Inflammatory macrophage treated with lipopolysaccharide for 4 hours (primary cell): Measurements from ENCODE around the gene HOXD8.

Source experiments
- DNase-seq: peaks from one replicate; pipeline ENCODE4 v3.0.0-alpha.2; 2020

The HOXD8 gene

DNA sequence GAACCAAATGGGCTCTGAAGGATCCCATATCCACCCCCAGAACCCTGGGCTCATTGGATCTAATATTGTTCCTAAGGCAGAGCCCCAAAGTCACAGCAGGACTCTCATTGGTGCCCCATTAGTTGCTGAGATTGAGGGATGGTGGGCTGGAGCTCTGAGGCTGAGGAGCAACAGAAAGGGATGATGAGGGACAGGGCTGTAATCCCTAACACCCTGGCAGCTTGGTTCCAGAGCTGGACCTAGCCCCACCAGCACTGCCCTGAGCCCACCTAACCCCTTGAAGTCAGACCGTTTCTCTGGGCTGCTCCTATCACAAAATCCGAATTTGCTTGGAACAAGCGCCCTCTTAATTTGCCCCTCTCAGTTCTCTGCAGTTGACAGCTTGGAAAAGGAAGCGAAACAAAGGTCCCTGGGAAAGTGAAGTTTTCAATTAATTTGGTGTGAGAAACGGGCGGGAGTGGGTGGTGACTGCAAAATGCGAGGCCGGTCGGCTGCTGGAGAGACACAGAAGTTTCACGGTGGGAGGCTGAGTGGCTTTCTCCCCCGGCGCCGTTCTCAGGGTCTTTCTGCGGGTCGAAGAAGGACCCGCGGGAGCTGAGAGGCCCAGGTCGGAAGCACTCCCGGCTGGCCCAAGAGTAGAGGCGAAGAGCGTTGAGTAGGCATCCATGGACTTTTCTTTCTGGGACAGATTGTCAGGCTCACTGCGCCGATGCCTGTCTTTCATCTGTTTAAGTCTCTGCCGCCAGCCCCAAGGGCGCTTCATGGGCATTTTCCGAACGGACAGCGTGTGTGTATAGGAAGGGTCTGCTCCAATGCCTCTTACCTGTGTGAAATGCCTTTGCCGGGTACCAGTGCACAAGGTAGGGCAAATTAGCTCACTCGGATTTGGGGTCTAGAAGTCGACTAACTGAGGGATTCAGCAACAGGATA, 37.9 kb upstream of the HOXD8 start:
- DNase-seq: no peak

DNA sequence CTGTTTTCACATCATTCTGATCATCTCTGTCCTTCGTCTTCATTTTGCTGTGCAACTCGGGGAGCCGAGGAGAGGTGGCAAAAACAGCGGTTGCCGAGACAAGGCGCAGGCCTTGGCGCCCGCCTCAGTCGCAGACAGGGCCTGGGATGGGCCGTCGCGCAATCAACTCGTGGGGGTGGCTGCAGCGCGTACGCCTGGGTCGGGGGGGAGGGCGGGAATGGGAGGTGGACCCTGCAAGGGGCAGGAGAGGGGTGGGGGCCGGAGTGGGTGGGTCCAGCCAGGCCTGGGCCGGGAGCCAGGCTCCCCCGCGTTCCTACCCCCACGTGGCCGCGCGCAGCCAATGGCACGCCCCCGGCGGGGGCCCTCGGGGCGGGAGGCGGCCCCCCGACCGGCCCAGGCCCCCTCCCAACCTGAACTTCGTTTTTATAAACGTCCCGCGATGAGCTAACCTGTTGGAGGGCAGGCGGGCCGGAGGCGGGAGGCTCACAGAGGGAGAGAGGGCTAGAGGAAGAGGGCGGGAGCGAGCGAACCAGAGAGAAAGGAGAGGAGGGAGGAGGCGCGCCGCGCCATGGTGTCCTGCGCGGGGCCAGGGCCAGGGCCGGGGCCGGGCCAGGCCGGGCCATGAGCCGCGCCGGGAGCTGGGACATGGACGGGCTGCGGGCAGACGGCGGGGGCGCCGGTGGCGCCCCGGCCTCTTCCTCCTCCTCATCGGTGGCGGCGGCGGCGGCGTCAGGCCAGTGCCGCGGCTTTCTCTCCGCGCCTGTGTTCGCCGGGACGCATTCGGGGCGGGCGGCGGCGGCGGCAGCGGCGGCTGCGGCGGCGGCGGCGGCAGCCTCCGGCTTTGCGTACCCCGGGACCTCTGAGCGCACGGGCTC, 37.0 kb upstream of the HOXD8 start, which contains the start of gene HOXD13:
TSS of gene HOXD13 (plus strand) at position 452 of the 875 bp plus-strand sequence. CDS start at position 622, 170 bp downstream.
- DNase-seq: no peak

DNA sequence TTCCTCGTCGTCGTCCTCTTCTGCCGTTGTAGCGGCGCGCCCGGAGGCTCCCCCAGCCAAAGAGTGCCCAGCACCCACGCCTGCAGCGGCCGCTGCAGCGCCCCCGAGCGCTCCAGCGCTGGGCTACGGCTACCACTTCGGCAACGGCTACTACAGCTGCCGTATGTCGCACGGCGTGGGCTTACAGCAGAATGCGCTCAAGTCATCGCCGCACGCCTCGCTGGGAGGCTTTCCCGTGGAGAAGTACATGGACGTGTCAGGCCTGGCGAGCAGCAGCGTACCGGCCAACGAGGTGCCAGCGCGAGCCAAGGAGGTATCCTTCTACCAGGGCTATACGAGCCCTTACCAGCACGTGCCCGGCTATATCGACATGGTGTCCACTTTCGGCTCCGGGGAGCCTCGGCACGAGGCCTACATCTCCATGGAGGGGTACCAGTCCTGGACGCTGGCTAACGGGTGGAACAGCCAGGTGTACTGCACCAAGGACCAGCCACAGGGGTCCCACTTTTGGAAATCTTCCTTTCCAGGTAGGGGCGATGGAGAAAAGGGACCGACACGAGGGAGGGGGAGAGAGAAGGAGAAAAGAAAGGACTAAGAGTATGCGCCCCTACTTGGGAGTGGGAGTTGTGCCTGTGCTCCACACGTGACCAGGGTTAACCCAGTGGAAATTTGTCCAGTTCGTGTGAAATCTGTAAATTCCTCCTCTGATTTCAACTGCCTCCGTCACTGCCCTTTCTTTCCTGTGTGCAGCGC, 36.2 kb upstream of the HOXD8 start:
- DNase-seq: no peak

DNA sequence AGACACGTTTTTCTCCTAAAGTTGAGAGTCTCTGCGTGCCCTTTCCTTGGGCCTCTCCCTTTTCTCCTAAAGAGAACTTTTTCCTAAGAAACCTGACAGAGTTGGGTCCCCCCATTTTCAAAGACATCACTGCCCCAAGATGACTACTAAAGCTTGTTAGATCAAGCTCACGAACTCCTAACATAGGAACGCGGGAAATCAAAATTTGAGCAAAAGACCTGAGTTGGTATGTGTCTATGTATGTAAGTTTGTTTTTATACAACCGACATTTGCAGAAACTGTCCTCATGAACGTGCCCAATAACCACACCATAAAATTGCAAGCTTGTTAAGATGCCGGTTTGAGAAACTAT, 35.6 kb upstream of the HOXD8 start:
- DNase-seq: no peak

DNA sequence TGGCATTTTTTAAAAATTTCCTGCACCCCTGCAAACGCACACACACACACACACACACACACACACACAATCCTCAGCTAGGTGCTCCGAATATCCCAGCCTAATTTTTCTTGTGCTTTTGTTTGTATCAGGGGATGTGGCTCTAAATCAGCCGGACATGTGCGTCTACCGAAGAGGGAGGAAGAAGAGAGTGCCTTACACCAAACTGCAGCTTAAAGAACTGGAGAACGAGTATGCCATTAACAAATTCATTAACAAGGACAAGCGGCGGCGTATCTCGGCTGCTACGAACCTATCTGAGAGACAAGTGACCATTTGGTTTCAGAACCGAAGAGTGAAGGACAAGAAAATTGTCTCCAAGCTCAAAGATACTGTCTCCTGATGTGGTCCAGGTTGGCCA, 35.2 kb upstream of the HOXD8 start:
- no peak for DNase-seq

DNA sequence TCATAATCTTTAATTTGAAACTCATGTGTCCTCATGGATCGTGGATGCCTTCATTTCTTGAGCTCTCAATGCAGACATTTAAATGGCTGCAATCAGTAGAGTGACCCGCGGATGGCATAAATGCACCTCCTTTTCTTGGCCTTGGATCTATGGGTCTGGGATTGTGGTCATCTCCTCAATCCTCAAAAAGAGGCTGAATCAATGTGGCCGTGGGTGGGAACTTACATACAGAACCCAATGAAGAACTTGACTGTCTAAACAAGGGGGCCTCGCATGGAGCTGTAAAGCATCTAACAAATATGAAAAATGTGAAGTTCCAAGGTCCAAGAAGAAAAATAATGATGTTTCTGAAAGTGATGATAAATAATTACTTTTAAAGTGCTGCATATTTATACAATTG, 34.1 kb upstream of the HOXD8 start:
- no peak for DNase-seq

DNA sequence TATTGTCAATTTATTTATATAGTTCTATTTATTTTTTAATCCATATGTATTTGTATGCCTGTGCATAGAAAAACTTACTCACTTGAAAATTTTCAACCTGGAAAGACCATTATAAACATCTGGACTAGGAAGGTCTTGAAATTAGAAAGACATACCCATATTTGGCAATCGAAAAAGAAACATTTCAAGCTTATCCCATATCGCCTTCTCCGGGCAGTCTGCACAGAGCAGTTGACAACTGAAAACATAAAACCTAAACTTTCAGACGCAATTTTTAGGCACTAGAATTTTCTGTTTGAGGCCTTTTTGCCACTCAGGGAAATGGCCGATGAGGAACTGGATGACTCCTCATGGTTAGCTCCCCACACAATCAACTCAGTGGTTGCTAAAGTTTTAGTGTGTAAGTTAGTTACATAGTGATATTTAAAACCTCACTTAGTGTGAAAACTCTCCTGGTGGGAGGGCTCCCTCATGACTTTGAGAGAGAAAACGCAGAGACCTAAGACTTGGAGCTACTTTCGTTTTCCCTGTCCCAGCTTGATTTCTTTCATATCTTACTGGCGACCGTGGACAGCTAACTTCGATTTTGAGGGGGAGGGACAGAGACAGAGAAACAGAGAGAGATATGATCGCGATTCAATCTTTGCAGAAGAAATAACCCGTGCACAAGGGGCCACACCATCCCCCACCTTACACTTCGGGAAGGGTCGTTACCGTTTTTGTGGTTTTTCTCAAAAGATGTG, 33.1 kb upstream of the HOXD8 start:
- DNase-seq: no peak

DNA sequence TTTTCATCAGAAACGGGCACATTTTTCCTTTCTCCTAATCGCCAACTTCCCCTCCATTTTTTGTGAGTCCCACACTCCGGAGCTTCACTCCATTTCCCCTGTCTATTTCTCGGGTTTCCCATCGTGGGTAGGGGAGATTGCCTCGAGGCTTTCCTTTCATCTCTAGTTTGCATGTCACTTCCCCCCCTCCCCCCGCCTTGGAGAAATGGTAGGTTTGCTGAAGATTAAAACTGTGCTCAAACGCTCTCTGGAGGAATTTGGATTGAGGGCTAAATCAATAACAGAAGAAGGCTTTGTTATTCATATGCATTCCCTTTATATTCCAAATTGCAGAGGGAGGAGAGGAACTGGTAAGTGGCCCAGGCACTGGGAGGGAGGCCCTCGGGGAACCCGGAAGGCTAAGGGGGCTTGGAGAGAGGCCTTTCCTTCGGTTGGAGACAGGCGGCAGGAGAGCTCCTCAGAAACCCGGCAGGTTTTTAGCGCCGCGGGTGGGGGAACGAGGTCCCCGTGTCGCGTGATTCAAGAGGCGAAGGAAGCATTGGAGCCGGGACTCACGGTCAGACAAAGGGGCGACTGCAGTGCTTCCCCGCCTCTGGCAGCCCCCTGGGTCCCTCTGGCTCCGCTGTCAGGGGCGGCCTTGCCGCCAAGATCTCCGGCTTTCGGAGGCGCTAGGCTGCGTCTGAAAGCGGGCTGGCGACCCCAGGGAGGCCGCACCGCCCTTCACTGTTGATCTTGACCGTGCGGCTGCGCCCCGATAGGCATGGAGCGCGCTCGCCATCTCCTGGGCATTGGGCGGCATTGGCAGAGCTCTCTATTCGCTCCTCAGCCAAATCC, 32.3 kb upstream of the HOXD8 start:
- DNase-seq: peak; percentile 57

DNA sequence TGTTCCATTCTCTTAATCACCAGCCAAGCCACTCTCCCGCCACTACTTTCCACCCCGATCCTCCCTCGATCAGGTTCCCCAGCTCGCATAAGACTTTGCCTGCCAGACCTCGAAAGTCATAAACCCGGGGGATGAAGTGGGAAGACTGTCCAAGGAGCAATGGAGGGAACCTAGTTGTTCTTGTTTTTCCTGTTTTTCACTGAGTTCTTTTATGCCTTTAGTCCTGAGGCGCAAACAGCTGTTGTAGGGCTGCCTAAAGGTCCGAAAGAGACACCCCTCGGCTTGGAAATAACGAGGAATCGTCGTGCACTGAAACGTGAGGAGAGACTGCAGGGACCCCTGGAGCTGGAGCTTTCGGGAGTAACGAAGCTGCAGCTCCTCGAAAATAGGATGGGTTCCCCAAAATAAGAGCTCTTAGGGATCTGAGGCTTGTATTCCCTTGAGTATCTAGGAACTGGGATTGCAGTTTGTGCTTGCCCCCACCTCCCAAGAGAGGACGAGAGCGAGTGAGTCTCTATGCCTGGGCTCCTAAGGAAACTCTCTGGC, 31.6 kb upstream of the HOXD8 start:
- no peak for DNase-seq

DNA sequence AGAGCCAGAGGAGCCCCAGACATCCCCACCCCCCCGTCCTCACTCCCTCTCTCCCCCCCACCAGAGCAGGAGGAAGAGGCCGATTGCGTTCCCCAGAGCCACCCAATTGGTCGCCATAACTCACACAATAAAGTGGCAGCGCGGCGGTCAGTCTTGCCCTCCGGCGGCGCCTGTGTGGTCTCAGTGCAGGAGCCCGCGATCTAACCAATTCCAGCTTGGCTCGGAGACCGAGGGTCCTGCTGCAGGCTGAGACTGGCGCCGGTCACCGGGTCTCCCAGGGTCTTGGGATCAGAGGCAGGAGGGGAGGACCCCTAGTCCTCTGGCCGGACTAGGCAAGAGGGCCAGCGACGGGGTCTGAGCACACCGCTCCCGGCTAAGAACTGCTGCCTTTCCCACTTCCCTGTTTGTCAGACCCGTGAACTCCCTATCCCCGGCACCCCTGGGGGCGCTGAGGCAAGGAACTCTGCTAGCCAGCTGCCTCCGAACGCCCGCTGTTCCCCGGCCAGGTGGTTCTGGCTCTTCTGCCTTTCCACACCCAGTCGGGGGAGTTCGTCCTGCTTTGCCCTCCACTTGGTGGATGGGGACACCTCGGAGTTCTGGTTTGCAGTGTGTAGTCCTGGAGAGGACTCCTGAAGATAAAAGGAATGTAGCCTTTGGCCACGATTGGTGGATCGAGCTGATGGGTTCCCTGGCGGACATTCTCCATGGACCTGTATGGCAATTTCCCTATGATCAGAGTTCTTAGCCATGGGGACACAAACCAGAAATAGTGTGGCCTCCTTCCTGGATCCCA, 30.9 kb upstream of the HOXD8 start:
- DNase-seq: no peak

DNA sequence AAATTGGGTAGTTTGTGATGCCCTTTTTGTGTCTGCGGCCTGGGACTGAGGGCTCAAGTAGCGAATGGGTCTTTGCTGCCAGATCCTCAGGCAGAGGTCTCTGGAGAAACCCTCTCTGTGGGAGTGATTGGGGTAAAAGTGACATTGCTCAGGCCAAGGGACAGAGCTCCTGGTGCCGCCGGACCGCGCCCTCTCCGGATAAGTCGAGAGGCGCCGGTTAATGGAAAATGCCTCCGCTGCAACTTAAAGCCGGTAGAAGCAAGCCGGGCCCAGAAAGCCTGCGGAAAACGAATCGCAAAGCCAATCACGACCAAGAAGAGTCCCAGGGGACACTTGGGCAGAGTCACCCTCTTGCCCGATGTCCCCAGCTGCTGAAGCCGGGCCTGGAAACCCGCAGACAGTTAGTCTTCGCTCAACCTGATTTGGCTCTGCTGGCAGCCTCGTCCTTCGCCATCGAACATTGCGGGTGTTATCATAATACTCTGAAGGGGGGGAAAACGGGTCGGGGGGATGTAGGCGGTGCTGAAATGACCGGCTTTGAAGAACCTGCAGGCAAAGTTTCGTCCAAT, 30.3 kb upstream of the HOXD8 start:
- no peak for DNase-seq

DNA sequence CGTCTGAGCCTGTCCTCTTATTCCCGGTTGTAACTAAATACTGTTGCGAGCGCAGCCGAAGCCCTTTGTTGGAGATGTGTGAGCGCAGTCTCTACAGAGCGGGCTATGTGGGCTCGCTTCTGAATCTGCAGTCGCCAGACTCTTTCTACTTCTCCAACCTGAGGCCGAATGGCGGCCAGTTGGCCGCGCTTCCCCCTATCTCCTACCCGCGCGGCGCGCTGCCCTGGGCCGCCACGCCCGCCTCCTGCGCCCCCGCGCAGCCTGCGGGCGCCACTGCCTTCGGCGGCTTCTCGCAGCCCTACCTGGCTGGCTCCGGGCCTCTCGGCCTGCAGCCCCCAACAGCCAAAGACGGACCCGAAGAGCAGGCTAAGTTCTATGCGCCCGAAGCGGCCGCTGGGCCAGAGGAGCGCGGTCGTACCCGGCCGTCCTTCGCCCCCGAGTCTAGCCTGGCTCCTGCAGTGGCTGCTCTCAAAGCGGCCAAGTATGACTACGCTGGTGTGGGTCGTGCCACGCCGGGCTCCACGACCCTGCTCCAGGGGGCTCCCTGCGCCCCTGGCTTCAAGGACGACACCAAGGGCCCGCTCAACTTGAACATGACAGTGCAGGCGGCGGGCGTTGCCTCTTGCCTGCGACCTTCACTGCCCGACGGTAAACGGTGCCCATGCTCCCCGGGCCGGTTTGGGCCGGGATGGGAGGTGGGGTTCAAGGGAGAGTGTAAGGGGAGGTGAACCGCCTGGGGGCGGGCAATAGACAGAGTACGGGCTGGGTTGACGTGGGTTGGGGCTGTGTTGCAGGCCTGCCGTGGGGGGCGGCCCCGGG, 29.6 kb upstream of the HOXD8 start, which contains the start of gene HOXD12:
TSS of gene HOXD12 (plus strand) at position 68 of the 819 bp plus-strand sequence. CDS start at position 75, 7 bp downstream.
- no peak for DNase-seq

DNA sequence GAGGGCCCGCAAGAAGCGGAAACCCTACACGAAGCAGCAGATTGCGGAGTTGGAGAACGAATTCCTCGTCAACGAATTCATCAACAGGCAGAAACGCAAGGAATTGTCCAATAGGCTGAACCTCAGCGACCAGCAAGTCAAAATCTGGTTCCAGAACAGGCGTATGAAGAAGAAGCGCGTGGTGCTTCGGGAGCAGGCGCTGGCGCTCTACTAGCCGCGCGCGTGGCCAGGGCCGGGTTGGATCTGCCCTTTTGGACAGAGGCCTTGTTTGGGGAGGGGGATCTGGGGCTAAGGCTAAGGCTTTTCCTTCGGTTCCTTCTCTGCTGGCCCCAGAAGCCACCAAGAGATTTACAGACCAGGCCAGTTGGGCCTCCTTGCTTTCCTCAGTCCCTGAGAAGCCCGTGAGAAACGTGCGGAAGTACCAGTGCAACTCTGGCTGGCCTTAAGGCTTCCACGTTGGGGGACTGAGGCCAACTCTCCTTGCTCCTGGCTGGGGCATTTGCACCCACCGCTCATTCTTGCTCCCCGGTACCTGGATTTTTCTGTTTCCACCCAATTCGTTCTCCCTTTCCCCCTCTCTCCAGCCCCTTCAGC, 28.9 kb upstream of the HOXD8 start:
- DNase-seq: no peak

DNA sequence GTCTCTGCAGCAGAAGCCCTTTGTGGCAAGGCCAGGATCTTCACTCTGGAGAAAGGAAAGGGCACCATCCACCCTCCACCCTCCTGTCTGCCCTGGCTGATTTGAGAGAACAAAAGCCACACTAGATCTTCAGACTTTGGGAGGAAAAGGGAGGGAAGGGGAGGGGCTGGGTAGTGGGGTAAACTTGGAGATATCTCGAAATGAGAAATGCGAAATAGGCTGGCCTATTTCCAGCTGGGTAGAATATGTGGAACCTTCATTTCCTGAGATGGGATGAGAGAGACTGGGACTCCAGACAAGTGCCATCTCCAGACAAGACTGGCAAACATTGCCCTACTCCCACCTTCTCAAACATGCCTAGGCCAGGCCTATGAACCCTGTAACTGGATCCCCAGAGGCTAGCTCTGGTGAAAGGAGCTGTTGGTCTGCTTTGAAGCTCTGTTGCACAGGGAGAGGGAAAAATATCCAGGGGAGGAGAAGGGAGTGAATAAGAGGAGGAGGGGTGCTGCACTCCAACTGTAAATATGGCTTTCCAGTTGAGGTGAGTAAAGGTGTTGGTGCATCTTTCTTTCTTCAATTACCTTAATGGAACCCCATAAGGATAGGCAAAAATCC, 28.2 kb upstream of the HOXD8 start:
- DNase-seq: no peak

DNA sequence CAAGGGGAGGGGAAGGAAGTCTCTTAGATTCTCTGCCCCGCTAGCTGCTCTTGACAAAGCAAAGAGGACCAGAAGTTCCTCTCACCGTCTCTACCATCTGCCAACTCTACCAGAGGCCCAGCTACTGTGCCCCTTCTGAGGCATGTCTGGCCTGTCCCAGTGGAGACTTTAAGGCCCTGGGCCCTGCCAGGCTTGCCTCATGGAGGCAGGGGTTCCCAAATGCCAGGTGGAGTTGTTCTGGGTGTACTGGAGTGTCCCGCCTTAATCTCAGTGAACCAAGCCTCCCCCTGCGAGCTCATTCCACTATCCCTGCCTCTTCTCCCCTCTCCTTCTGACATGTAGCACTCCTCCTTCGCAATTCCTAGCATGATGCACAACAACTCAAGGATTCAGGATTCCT, 27.7 kb upstream of the HOXD8 start:
- DNase-seq: no peak

DNA sequence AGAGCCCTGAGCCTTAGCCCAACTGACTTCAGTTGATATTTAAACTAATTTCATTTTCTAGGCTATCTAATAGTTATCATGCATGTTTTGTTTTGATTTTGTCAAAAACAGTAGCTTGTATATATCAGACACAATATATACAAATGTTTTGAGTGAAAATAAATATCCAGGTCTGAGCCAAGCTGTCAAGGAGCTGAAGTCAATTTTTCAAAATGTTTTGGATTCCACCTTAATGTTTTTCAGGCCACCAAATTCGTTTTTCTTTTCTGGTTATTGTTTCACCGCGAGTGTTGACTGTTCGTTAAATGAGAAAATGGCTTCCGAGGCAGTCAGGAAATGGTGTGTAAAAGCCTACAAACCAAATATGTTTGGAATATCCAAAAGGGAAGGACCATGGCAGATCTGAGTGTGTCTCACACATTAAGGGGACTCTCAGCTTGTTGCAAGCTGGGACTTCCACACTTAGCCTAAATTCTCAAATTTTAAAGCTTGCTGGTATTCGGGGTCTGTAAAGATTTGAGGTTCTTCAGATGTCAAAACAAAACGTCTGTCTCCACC, 27.1 kb upstream of the HOXD8 start:
- DNase-seq: no peak

DNA sequence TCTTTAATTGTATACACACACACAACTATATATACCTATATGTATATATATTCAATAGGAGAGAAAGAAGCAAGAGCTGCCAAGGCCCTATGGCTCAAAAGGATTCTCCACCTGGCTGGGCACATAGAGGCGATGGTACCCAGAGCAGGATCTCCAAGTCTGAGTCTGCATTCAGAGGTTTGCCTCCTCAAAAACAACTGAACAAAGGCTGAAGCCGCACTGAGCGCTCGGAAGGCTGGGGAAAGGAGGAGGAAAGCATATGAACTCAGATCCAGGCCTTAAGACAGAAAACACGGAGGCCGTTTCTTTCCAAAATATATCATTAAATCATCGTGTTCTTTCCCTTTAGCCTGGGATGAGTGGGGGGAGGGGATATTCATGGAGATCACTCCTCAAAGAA, 26.3 kb upstream of the HOXD8 start:
- no peak for DNase-seq
